GM19372 (cell line): ENCODE results near the gene RGS3.

Experiments used
- ATAC-seq: cut with Tn5 transposase; IDR thresholded peaks from one replicate; pipeline ENCODE4 v1.9.1; 2021; ENCODE audit warnings: mild to moderate bottlenecking, low read depth, moderate library complexity; ENCODE audit not compliant: unreplicated experiment

Gene RGS3

DNA sequence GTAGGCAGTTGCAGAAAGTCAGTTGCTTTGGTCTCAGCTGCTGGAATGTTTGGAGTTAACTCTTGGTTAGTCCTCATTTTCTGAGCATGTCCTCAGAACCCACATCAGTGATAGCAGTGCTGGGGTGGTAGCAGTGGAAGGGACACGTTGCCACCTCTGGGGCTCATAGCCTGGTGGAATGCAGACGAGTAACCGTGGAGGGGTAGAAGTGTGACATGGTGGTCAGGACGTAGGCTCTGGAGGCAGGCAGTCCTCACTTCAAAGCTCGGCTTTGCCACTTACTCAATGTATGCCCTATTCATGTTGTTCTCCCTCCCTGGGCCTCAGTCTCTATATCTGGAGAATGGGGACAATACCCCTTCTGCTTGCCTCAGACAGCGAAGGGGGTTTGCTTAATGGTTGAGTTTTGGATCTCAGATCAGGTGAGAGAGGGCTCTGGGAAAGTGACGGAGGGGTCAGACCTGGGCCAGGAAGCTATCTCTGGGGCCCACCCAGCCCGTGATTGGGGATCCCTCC is 62.8 kb downstream of the RGS3 start:
- ATAC-seq = no peak

DNA sequence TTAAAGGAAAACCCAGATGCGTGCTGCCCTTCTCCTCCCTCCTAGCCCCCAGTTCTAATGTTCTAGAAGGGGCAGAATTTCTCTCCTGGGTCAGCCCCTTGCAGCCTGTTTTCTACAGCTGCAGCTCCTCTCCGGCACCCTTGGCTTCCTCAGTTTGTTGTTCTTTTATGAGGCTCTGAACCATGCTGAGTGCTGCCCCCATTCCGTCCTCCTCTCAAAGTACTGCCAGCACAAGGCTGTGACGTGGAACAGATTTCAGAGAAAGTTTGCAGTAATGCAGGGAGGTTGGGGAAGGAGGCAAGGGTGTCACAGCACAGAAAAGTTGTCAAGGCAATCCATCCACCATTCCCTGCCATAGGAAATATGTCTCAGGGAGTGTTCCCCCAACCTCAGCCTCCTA is 63.3 kb downstream of the RGS3 start:
- ATAC-seq = no peak

- ATAC-seq = no peak
Measured at GRCh38 chr9:113528088-113528487, 64.6 kb downstream of the RGS3 start.

- ATAC-seq = no peak
Measured at GRCh38 chr9:113528811-113529210, 65.3 kb downstream of the RGS3 start.

DNA sequence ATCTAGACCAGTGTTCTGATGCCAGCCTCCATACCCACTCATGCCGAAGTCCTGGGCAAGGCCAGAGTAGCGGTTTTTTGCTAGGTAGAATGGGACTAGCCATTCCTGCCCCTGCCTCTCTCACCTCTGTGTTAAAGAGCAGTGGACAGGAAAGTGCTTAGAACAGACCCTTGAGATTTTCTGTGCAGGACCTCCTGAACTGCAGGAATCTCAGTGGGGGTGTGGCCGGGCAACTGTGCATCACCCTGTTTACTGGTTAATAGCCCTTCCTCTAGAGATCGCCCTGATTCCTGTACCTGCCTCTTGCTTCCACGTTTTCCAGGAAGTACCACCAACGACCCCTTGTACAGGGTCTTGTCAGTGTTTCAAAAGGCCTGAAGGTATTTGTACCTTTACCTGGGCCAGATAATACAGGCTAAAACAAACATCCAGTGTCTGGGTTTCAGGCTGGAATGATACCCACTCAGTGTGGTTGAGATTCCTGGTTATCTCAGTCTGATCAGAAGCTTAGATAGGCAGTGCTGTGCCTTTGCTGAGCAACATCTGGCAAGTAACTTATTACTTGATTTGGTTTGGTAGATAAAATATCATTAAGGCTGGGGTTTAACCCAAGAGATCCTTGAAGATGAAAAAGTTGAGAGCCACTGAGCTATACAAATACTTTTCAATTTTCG is 65.9 kb downstream of the RGS3 start:
- ATAC-seq = no peak

DNA sequence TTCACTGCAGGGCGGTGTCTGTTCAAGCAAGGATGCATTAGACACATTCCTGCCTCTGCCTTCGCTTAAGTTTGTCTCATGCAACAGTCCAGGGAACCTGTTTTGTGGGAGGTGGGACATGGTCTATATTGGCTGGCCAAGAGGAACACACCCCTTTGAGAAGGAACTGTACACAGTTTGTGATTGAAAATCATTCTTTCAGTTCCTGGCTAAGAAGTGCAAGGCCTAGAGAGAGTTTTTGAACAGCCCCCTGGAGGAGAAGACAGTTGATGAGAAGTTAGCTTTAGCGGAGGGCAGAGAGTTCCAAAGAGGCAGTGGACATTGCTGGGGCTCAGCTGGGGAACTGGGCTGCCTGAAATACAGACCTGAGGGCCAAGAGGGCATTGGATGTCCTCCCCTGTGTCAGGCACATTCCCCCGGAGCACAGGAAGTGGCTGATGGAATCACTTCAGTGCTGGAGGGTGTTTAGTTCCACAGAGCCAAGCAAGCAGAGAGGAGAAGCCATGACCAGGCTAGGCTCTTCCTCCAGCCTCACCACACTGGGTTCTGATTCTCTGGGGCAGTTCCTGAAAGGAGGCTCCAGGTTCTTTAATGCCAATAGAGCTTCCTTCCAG is 66.6 kb downstream of the RGS3 start:
- ATAC-seq = no peak

DNA sequence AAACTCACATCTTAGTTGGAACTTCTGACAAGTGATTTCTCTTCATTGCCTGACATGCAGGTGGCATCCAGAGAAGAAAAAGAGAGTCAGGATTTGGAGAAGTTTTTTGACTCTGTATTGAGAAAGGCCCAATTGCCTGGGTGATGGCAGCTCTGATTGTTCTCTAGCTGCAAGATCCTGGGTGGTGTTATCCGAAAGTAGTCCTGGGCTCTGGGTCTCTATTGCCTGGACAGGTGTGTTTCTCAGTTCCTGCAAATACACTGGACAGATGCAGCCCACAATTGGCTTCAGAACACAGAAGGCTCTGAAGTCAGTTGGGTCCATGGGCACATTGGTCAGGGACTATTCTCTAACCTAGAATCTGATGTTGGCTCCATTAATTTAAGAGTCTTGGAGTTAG is 67.4 kb downstream of the RGS3 start:
- no peak for ATAC-seq

DNA sequence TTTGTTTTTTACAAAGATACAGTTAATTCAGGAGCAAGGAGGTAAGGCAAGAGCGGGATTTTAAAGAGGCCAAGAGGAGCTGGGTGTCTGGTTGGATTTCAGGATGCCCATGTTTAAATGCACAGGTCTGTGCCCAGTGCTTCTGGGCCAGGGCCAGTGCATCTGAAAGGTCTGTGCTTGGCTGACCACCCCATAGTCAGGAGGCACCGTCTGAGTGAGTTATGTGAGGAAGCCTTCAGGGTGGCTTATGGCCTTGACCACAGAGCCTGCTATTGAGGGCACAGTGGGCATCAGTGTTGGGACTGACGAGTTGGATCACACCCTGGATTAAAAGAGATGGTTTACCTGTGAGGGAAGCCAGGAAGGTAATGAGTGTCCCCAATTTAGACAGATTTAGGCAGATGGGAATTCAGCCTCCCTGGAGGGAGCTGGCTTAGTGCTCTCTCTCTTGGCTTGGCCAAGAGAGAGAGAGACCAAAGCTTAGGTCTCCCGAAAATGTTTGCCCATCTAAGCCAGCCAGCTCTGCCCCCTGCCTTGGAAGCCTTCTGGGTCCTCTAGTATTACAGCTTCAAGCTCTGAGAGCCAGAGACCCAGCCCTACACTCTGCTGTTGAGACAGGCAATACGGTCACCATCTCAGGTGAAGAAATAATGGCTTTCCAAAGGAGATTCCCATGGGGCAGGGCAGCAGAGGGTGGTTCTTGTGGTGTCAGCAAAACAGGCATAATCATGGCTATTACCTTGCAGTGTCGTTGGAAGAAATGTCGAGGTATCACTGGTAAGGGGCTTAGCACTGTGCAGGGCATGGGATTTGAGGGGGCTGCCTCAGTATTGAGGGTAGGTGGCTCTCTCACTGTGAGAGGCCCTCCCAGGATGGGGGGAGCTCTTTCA is 68.6 kb downstream of the RGS3 start:
- ATAC-seq = no peak

DNA sequence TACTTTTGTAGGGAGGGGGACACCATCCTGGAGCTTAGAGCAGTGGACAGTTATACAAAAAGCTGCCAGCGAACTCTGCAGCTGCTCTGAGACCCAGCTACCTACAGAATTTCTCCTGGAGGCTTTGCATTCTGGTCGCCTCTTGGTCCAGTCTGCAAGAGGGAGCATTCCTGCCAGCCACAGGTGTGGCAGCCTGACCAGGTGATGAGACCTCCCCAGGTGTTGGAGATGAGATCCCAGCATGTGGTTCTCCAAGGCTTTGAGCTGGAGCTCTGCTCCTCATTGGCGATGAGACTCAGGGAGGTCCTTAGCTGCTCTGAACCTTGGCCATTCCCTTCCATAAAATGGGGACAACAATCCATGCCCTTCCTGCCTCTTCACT is 69.3 kb downstream of the RGS3 start:
- no peak for ATAC-seq

GRCh38 chr9:113533335-113534225 is 70.1 kb downstream of the RGS3 start:
- ATAC-seq = no peak

DNA sequence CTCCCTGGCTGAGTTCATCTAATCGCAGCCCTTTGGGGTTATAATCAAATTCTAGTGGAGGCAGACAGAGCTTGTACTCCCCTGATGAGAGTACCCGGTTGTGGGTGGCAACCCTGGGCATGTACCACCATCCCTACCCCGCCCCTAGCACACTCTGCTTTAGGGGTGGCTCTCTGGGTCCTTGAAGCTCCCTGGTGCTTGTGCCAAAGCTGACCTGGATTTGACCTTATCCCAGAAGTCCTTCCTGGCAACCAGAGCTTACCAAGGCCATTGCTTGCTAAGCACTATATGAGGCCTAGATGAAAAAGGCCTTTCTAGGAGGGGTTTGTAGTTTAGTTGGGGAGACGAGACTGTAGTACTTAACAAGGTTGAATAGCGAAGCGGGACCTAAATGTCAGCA is 72.2 kb downstream of the RGS3 start:
- no peak for ATAC-seq

DNA sequence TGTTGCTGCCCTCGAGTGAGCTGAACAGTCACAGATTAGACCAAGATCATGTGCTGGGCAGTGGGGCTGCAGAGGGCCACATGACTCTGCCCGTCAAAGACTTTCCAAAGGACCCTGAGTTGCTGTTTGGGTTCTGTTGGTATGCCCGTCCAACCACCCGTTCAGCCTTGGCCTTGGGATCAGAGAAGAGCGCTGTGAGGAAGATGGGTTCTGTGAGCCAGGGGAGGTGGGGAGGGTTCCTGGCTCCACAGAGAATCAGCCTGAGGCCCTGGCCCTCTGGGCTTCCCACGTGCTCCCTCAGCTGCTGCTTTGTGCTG is 72.6 kb downstream of the RGS3 start:
- ATAC-seq = no peak

- no peak for ATAC-seq
Measured at GRCh38 chr9:113536483-113537228, 73.1 kb downstream of the RGS3 start.

DNA sequence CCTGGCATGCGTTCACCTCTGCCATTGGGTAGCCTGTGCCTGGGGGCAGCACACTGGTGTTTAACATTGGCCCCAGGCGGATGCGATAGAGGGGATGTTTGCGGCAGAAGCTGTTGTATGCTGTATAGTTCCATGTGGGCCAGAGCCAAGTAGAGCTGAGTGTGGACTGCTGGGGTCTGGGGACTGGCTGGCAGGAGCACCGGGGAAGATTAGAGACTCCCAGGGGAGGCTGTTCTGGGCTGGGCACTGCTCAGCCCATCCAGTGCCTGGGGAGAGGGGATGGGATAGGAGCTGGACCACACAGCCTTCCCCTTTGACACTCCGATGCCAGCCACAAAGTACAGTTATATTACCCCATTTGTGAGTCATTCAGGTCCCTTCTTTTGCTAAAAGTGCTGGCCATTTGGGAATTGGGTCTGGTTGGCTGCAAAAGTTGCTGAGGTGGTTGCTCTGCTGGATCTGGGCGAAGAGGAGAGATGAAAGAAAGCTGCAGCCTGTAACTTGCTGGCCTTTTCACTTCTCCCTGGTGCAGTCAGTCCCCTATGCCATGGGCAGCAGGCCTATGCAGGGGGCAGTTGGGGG is 73.8 kb downstream of the RGS3 start:
- no peak for ATAC-seq

DNA sequence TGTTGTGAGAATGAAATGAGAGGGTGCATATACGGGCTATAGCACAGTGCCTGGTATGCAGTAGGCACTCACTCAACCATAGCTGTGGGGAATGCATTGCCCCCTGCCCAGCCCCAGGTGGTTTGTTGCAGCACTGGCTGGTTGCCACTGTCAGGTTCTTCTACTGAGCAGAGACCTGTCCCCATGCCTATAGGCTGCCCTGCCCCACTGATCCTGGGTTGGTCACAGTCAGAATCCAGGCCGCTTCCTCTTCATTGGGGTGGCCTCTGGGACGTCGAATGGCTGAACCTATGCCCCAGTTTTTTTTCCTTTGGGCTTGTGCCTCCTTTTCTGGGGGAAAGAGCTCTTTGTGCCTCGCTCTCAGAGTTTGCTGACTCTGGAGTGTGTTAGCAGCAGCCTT is 74.6 kb downstream of the RGS3 start:
- no peak for ATAC-seq

DNA sequence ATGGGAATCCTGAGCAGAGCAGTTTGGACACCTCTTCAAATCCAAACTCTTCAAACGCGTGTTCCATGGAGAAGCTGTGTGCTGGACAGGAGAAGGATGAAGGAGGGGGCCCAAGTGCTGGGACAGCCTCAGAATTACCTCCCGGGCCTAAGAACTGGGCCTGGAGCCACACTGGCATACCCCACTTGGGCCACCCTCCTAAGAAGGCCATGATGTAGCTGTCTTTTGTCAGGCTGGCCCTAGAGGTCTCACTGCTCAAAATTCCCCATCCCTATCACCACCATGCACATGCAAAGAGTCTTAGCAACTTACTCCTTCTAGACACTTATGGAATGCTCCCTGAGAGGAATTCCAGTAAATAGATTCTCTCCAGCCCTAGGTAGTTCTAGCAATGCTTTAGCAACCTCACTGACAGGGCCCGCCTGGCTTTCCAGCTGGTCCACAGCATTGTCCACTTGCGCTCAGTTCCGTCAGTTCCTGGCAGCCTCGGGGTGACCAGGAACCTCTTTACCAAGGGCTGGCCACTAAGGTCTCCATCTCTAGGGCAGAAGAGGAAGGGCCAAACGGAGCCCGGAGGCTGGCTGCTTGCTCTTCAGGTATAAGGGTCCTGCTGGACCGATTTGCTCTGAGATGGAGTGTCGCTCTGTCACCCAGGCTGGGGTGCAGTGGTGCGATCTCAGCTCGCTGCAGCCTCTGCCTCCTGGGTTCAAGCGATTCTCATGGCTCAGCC is 75.3 kb downstream of the RGS3 start:
- ATAC-seq = no peak

- no peak for ATAC-seq
Measured at GRCh38 chr9:113540466-113540865, 76.9 kb downstream of the RGS3 start.

DNA sequence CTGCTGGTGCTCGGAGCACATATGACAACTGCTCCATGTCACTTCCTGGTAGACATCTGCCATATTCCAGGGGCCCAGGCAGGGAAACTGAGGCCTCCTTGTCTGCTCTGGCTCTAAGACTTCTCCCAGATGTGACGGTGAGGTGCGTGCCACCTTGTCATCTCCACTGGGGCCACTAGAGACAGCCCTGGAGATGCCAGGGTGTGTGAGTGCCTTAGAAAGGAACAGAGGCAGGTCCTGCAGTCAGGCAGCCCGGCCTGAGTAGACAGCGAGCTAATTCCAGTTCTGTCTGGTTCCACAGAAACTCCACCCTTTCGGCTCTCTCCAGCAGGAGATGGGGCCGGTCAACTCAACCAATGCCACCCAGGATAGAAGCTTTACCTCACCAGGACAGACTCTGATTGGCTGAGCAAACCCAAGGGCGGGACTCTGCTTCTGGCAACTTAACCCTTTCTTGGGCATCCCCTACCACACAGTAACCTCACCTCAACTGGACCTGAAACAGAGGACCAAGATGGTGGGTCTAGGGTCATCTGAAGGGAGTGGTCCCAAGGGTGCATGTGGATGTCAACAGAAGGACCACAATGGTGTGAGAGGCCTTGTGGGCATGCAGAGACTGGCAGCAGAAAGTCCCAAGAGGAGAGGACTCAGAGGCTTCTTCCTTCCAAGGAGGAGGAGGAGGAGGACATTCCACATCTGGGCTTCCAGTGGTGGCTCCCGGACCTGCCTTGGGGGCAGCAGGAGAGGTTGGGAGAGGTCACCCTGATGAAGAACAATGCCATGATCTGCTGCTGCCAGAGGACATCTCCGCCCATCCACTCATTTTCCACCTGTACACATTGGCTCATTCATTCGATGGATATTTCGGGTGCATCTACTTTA is 77.7 kb downstream of the RGS3 start:
- no peak for ATAC-seq
